GM23338 (cell line): ENCODE measurements around the gene SELPLG. TPM values are rescaled to one million over a fixed set of nuclear protein-coding genes. Genes with fewer than 3 reads are reported as not detected.

ENCODE experiments used
- ATAC-seq: fragments of 200-7000 bp; cut with Tn5 transposase; 3 replicates; pipeline ENCODE4 v1.9.1; 2020
- DNase-seq: peaks from one replicate; pipeline ENCODE4 v3.0.0-alpha.2; 2015; ENCODE audit warnings: low spot score
- H2AFZ ChIP-seq: fragments of 200-600 bp; sonication (generic); 2 replicates; pipeline ENCODE4 v1.8.0; 2016; ENCODE audit warnings: antibody characterized with exemption, mild to moderate bottlenecking, moderate library complexity
- H3F3A ChIP-seq: fragments of 200-600 bp; sonication (generic); replicated peaks from 2 replicates; pipeline ENCODE4 v1.8.0; 2017; ENCODE audit warnings: antibody characterized with exemption, mixed run types, low read depth
- H3K27ac ChIP-seq: fragments of 200-600 bp; sonication (generic); 2 replicates; pipeline ENCODE4 v1.6.1; 2016; ENCODE audit warnings: low read depth
- H3K27me3 ChIP-seq: fragments of 200-600 bp; sonication (generic); 2 replicates; pipeline ENCODE4 v1.8.0; 2016; ENCODE audit warnings: mild to moderate bottlenecking, mixed run types, moderate library complexity; ENCODE audit not compliant: insufficient read depth
- H3K36me3 ChIP-seq: fragments of 200-600 bp; sonication (generic); 2 replicates; pipeline ENCODE4 v1.8.0; 2016; ENCODE audit warnings: mild to moderate bottlenecking; ENCODE audit not compliant: insufficient read depth
- H3K4me1 ChIP-seq: fragments of 200-600 bp; sonication (generic); 2 replicates; pipeline ENCODE4 v1.8.0; 2016; ENCODE audit warnings: mild to moderate bottlenecking, moderate library complexity; ENCODE audit not compliant: insufficient read depth
- H3K4me2 ChIP-seq: fragments of 200-600 bp; sonication (generic); 2 replicates; pipeline ENCODE4 v1.7.1; 2017; ENCODE audit warnings: mixed run types
- H3K4me3 ChIP-seq: fragments of 200-600 bp; sonication (generic); 2 replicates; pipeline ENCODE4 v1.6.1; 2016; ENCODE audit warnings: mixed run types
- H3K79me2 ChIP-seq: fragments of 200-600 bp; sonication (generic); replicated peaks from 2 replicates; pipeline ENCODE4 v1.8.0; 2017; ENCODE audit warnings: mild to moderate bottlenecking; ENCODE audit not compliant: insufficient read depth
- H3K9me2 ChIP-seq: fragments of 200-600 bp; sonication (generic); 2 replicates; pipeline ENCODE4 v1.8.0; 2017; ENCODE audit not compliant: insufficient read depth
- H4K20me1 ChIP-seq: fragments of 200-600 bp; sonication (generic); replicated peaks from 2 replicates; pipeline ENCODE4 v1.8.0; 2017; ENCODE audit warnings: mild to moderate bottlenecking; ENCODE audit not compliant: insufficient read depth
- H3K27ac Mint-ChIP-seq: 2 replicates; pipeline ENCODE4 v1.8.0; 2020; ENCODE audit warnings: inconsistent platforms, mild to moderate bottlenecking, moderate library complexity, mixed read lengths
- H3K27me3 Mint-ChIP-seq: 3 replicates; pipeline ENCODE4 v1.8.0; 2022; ENCODE audit warnings: low read depth, mild to moderate bottlenecking, moderate library complexity, mixed read lengths, inconsistent platforms; ENCODE audit not compliant: insufficient read depth, poor library complexity
- H3K36me3 Mint-ChIP-seq: 3 replicates; pipeline ENCODE4 v1.8.0; 2021; ENCODE audit warnings: low read depth, mild to moderate bottlenecking, inconsistent platforms, moderate library complexity, mixed read lengths
- H3K4me1 Mint-ChIP-seq: 3 replicates; pipeline ENCODE4 v1.8.0; 2020; ENCODE audit warnings: mild to moderate bottlenecking, inconsistent platforms, mixed read lengths
- H3K4me3 Mint-ChIP-seq: 3 replicates; pipeline ENCODE4 v1.8.0; 2021; ENCODE audit warnings: moderate library complexity, mild to moderate bottlenecking, inconsistent platforms, mixed read lengths
- H3K9me3 Mint-ChIP-seq: 3 replicates; pipeline ENCODE4 v1.8.0; 2020; ENCODE audit warnings: moderate library complexity, mild to moderate bottlenecking, inconsistent platforms, mixed read lengths
- CTCF ChIP-seq, 2 experiments: fragments of 200-600 bp in 1 of 2; sonication (generic) in 1 of 2; conservative IDR thresholded peaks; 2 replicates each; pipeline versions ENCODE4 v1.5.1 to v1.6.1; 2016 to 2017; ENCODE audit warnings: antibody characterized with exemption in 2 of 2, low read depth in 2 of 2, mild to moderate bottlenecking in 2 of 2, moderate library complexity in 1 of 2
- EZH2 ChIP-seq: fragments of 200-600 bp; sonication (generic); IDR thresholded peaks from one replicate; pipeline ENCODE4 v1.8.0; 2017; ENCODE audit warnings: antibody characterized with exemption, mild to moderate bottlenecking, low read depth; ENCODE audit not compliant: unreplicated experiment
- POLR2AphosphoS5 ChIP-seq: IDR thresholded peaks from 2 replicates; pipeline ENCODE4 v1.6.1; 2016; ENCODE audit warnings: antibody characterized with exemption, low read depth
- REST ChIP-seq: IDR thresholded peaks from one replicate; pipeline ENCODE4 v1.6.1; 2018; ENCODE audit warnings: antibody characterized with exemption; ENCODE audit not compliant: unreplicated experiment
- STAT1 ChIP-seq: IDR thresholded peaks from one replicate; pipeline ENCODE4 v1.6.1; 2016; ENCODE audit warnings: antibody characterized with exemption; ENCODE audit not compliant: unreplicated experiment
- ZNF114 ChIP-seq: fragments of 250-450 bp; sonication (Bioruptor Pico); IDR thresholded peaks from 2 replicates; pipeline ENCODE4 v1.5.0; 2020; ENCODE audit warnings: mild to moderate bottlenecking, moderate library complexity
- polyA plus RNA-seq: library from polyadenylated mRNA; unstranded; fragments of >200 nt; fragmentation: Nextera tagmentation; extraction: Ambion mirVana; gene quantifications from 2 replicates; pipeline ENCODE4 v1.2.1, GENCODE V29; 2016
- total RNA-seq: library from RNA; depleted of rRNA; stranded (reverse); fragments of >200 nt; shearing (Covaris generic); gene quantifications from 2 replicates; pipeline ENCODE4 v1.2.3, GENCODE V29; 2014
- TF ChIP-seq, protein P1 (sequence below): IDR thresholded peaks from 2 replicates; pipeline ENCODE4 v1.6.1; 2016; ENCODE audit warnings: antibody characterized with exemption
- TF ChIP-seq, protein P2 (sequence below): fragments of 250-450 bp; sonication (Bioruptor Pico); IDR thresholded peaks from 2 replicates; pipeline ENCODE4 v1.5.0; 2020; ENCODE audit warnings: mild to moderate bottlenecking, moderate library complexity

The SELPLG gene
- total and polyA plus RNA-seq, 2 experiments from 2014 or later: 0.16 to 0.56 TPM

- H2AFZ ChIP-seq: no peak overlapping the region
- H3F3A ChIP-seq: no peaks in the 10 kb centered on the region
- H3K27me3 ChIP-seq: no peaks in the 10 kb centered on the region
- ATAC-seq (peak; percentile 50), DNase-seq (no peak)
- peak overlapping the region; percentile 81 for H3K27ac Mint-ChIP-seq
- H3K27me3 Mint-ChIP-seq: peaks cover 3% of the 10 kb centered on the region
- H4K20me1 ChIP-seq: peaks cover 6% of the 10 kb centered on the region
- H3K9me2 ChIP-seq: no peaks in the 10 kb centered on the region
- TF ChIP-seq POLR2AphosphoS5 (no peak), ZNF114 (no peak), CTCF (conservative IDR thresholded peaks at IDR 0.05; ENCODE audit: low read depth in 2 of 2) (no peak)
- TF ChIP-seq, protein P1, sequence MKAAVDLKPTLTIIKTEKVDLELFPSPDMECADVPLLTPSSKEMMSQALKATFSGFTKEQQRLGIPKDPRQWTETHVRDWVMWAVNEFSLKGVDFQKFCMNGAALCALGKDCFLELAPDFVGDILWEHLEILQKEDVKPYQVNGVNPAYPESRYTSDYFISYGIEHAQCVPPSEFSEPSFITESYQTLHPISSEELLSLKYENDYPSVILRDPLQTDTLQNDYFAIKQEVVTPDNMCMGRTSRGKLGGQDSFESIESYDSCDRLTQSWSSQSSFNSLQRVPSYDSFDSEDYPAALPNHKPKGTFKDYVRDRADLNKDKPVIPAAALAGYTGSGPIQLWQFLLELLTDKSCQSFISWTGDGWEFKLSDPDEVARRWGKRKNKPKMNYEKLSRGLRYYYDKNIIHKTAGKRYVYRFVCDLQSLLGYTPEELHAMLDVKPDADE: no peak
- no peak overlapping the region for H3K4me2 ChIP-seq
- peaks cover 19% of the 10 kb centered on the region for H3K4me1 Mint-ChIP-seq
- H3K4me3 ChIP-seq: no peak overlapping the region
- H3K36me3 Mint-ChIP-seq: peaks cover 3% of the 10 kb centered on the region; the same call in 1 of the 3 replicates
- H3K4me3 Mint-ChIP-seq: no peak overlapping the region
- no peaks in the 10 kb centered on the region; the same call in 1 of the 2 replicates for H3K79me2 ChIP-seq
- no peak overlapping the region for H3K27ac ChIP-seq
- no peaks in the 10 kb centered on the region; the same call in 1 of the 2 replicates for H3K4me1 ChIP-seq
- H3K9me3 Mint-ChIP-seq: no peaks in the 10 kb centered on the region
- no peaks in the 10 kb centered on the region for H3K36me3 ChIP-seq
Measured at GRCh38 chr12:108670066-108670631, 36.5 kb upstream of the SELPLG start.

DNA sequence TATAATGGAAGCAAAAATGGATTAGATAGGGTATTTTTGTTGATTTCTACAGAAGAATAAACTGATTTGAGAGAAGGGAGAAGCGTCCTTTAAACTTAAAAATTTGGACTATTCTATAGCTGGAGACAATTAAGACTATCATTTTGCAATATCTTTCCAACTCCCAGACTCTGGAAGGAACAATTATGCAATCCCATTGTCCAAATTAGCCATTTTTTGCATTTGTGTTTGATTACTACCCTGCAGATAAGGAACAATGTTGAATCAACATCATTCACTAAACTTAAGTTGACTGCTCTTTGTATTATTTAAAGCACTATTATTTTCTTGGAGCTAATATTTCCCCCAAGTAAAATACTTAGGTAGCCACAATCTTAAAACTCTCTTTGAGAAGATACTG lies 34.8 kb upstream of the SELPLG start:
- no peak overlapping the region for H3K4me2 ChIP-seq
- Mint-ChIP-seq H3K4me1 (peaks cover 31% of the 10 kb centered on the region), H3K4me3 (no peak overlapping the region), H3K27ac (no peak overlapping the region), H3K36me3 (peaks cover 3% of the 10 kb centered on the region; the same call in 1 of the 3 replicates), H3K9me3 (no peaks in the 10 kb centered on the region), H3K27me3 (peaks cover 7% of the 10 kb centered on the region)
- DNase-seq (no peak), ATAC-seq (no peak)
- H4K20me1 ChIP-seq: peaks cover 6% of the 10 kb centered on the region
- H3K4me1 ChIP-seq: no peaks in the 10 kb centered on the region; the same call in 1 of the 2 replicates
- peaks cover under 1% of the 10 kb centered on the region; the same call in 1 of the 2 replicates for H3K79me2 ChIP-seq
- no peaks in the 10 kb centered on the region for H3K27me3 ChIP-seq
- H3K4me3 ChIP-seq: no peak overlapping the region
- no peaks in the 10 kb centered on the region for H3K9me2 ChIP-seq
- no peaks in the 10 kb centered on the region for H3F3A ChIP-seq
- no peak overlapping the region for H2AFZ ChIP-seq
- H3K27ac ChIP-seq: no peak overlapping the region
- H3K36me3 ChIP-seq: no peaks in the 10 kb centered on the region
- no peak for TF ChIP-seq EZH2
- no peak for TF ChIP-seq STAT1
- TF ChIP-seq POLR2AphosphoS5: no peak
- TF ChIP-seq REST: no peak
- TF ChIP-seq, protein P2, sequence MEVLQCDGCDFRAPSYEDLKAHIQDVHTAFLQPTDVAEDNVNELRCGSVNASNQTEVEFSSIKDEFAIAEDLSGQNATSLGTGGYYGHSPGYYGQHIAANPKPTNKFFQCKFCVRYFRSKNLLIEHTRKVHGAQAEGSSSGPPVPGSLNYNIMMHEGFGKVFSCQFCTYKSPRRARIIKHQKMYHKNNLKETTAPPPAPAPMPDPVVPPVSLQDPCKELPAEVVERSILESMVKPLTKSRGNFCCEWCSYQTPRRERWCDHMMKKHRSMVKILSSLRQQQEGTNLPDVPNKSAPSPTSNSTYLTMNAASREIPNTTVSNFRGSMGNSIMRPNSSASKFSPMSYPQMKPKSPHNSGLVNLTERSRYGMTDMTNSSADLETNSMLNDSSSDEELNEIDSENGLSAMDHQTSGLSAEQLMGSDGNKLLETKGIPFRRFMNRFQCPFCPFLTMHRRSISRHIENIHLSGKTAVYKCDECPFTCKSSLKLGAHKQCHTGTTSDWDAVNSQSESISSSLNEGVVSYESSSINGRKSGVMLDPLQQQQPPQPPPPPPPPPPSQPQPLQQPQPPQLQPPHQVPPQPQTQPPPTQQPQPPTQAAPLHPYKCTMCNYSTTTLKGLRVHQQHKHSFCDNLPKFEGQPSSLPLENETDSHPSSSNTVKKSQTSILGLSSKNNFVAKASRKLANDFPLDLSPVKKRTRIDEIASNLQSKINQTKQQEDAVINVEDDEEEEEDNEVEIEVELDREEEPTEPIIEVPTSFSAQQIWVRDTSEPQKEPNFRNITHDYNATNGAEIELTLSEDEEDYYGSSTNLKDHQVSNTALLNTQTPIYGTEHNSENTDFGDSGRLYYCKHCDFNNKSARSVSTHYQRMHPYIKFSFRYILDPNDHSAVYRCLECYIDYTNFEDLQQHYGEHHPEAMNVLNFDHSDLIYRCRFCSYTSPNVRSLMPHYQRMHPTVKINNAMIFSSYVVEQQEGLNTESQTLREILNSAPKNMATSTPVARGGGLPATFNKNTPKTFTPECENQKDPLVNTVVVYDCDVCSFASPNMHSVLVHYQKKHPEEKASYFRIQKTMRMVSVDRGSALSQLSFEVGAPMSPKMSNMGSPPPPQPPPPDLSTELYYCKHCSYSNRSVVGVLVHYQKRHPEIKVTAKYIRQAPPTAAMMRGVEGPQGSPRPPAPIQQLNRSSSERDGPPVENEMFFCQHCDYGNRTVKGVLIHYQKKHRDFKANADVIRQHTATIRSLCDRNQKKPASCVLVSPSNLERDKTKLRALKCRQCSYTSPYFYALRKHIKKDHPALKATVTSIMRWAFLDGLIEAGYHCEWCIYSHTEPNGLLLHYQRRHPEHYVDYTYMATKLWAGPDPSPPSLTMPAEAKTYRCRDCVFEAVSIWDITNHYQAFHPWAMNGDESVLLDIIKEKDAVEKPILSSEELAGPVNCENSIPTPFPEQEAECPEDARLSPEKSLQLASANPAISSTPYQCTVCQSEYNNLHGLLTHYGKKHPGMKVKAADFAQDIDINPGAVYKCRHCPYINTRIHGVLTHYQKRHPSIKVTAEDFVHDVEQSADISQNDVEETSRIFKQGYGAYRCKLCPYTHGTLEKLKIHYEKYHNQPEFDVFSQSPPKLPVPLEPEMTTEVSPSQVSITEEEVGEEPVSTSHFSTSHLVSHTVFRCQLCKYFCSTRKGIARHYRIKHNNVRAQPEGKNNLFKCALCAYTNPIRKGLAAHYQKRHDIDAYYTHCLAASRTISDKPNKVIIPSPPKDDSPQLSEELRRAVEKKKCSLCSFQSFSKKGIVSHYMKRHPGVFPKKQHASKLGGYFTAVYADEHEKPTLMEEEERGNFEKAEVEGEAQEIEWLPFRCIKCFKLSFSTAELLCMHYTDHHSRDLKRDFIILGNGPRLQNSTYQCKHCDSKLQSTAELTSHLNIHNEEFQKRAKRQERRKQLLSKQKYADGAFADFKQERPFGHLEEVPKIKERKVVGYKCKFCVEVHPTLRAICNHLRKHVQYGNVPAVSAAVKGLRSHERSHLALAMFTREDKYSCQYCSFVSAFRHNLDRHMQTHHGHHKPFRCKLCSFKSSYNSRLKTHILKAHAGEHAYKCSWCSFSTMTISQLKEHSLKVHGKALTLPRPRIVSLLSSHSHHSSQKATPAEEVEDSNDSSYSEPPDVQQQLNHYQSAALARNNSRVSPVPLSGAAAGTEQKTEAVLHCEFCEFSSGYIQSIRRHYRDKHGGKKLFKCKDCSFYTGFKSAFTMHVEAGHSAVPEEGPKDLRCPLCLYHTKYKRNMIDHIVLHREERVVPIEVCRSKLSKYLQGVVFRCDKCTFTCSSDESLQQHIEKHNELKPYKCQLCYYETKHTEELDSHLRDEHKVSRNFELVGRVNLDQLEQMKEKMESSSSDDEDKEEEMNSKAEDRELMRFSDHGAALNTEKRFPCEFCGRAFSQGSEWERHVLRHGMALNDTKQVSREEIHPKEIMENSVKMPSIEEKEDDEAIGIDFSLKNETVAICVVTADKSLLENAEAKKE (CRISPR knock-in tag): no peak
